GM12872 (cell line): ENCODE measurements around the gene LCE3C.

ENCODE experiments used
- CTCF ChIP-seq: IDR thresholded peaks from 3 replicates; pipeline ENCODE4 v1.5.1; 2011; ENCODE audit warnings: low read depth, mild to moderate bottlenecking, low read length, moderate library complexity; ENCODE audit not compliant: insufficient read depth

Gene LCE3C

GRCh38 chr1:152599934-152600333 lies at the start of gene LCE3C:
Gene LCE3C, plus strand, starts transcription at chr1:152600234. Its CDS starts 498 bp downstream, at chr1:152600732.
- no peak for TF ChIP-seq CTCF

GRCh38 chr1:152565115-152565514 lies 34.9 kb upstream of the LCE3C start:
- no peak for TF ChIP-seq CTCF

GRCh38 chr1:152565535-152566215 lies 34.4 kb upstream of the LCE3C start:
- TF ChIP-seq CTCF: no peak

GRCh38 chr1:152566681-152567080 lies 33.4 kb upstream of the LCE3C start, which contains the start of gene LCE3E:
Gene LCE3E, minus strand, starts transcription at chr1:152566780. Its CDS starts 572 bp downstream, at chr1:152566208.
- TF ChIP-seq CTCF: no peak

- TF ChIP-seq CTCF: no peak
Observed at GRCh38 chr1:152577168-152577567, 22.9 kb upstream of the LCE3C start.

- TF ChIP-seq CTCF: no peak
Observed at GRCh38 chr1:152580433-152580832, 19.6 kb upstream of the LCE3C start, which contains the start of gene LCE3D. Gene LCE3D, minus strand, starts transcription at chr1:152580516. Its CDS starts 580 bp downstream, at chr1:152579936.

- TF ChIP-seq CTCF: no peak
Observed at GRCh38 chr1:152582647-152583046, 17.4 kb upstream of the LCE3C start.
